Neural progenitor cell (in vitro differentiated cells): ENCODE results near the gene MSI2. TPM values are rescaled to one million over a fixed set of nuclear protein-coding genes. Genes with fewer than 3 reads are reported as not detected.

Experiments used
- DNase-seq: peaks from one replicate; pipeline ENCODE4 v3.0.0-alpha.2; 2016; ENCODE audit warnings: low spot score
- H2AFZ ChIP-seq: fragments of 200-600 bp; sonication (generic); replicated peaks from 2 replicates; pipeline ENCODE4 v1.6.1; 2016; ENCODE audit warnings: antibody characterized with exemption
- H3F3A ChIP-seq: fragments of 200-600 bp; sonication (generic); 2 replicates; pipeline ENCODE4 v1.6.1; 2016; ENCODE audit warnings: antibody characterized with exemption, low read depth
- H3K27ac ChIP-seq: fragments of 200-600 bp; sonication (generic); 2 replicates; pipeline ENCODE4 v1.5.1; 2016; ENCODE audit warnings: mild to moderate bottlenecking
- H3K27me3 ChIP-seq: fragments of 200-600 bp; sonication (generic); 2 replicates; pipeline ENCODE4 v1.6.1; 2016; ENCODE audit warnings: mild to moderate bottlenecking, moderate library complexity
- H3K36me3 ChIP-seq: fragments of 200-600 bp; sonication (generic); 2 replicates; pipeline ENCODE4 v1.5.1; 2016
- H3K4me1 ChIP-seq: fragments of 200-600 bp; sonication (generic); 2 replicates; pipeline ENCODE4 v1.6.1; 2016; ENCODE audit warnings: mixed run types
- H3K4me2 ChIP-seq: fragments of 200-600 bp; sonication (generic); 2 replicates; pipeline ENCODE4 v1.6.1; 2016
- H3K4me3 ChIP-seq: fragments of 200-600 bp; sonication (generic); 2 replicates; pipeline ENCODE4 v1.5.1; 2016
- H3K79me2 ChIP-seq: fragments of 200-600 bp; sonication (generic); 2 replicates; pipeline ENCODE4 v1.6.1; 2016; ENCODE audit warnings: low read depth
- H3K9ac ChIP-seq: fragments of 200-600 bp; sonication (generic); 2 replicates; pipeline ENCODE4 v1.6.1; 2016
- H3K9me3 ChIP-seq: fragments of 200-600 bp; sonication (generic); 2 replicates; pipeline ENCODE4 v1.5.1; 2016; ENCODE audit warnings: low read depth
- H4K20me1 ChIP-seq: fragments of 200-600 bp; sonication (generic); 2 replicates; pipeline ENCODE4 v1.6.1; 2016; ENCODE audit warnings: low read depth
- H3K27ac Mint-ChIP-seq: 3 replicates; pipeline ENCODE4 v1.8.0; 2021; ENCODE audit warnings: mixed read lengths
- H3K27me3 Mint-ChIP-seq: 2 replicates; pipeline ENCODE4 v1.8.0; 2022; ENCODE audit warnings: low read depth, mild to moderate bottlenecking, inconsistent platforms, moderate library complexity, mixed read lengths; ENCODE audit not compliant: insufficient read depth
- H3K36me3 Mint-ChIP-seq: 3 replicates; pipeline ENCODE4 v1.8.0; 2021; ENCODE audit warnings: mixed read lengths
- H3K4me1 Mint-ChIP-seq: 3 replicates; pipeline ENCODE4 v1.8.0; 2021; ENCODE audit warnings: mixed read lengths
- H3K4me3 Mint-ChIP-seq: 3 replicates; pipeline ENCODE4 v1.8.0; 2021; ENCODE audit warnings: mild to moderate bottlenecking, moderate library complexity, mixed read lengths
- H3K9me3 Mint-ChIP-seq: 3 replicates; pipeline ENCODE4 v1.8.0; 2020; ENCODE audit warnings: mixed read lengths
- CTCF ChIP-seq: fragments of 200-600 bp; sonication (generic); IDR thresholded peaks from 2 replicates; pipeline ENCODE4 v1.5.1; 2017; ENCODE audit warnings: antibody characterized with exemption, mild to moderate bottlenecking
- EZH2 ChIP-seq: fragments of 200-600 bp; sonication (generic); IDR thresholded peaks from 2 replicates; pipeline ENCODE4 v1.6.1; 2017; ENCODE audit warnings: antibody characterized with exemption, mild to moderate bottlenecking, moderate library complexity
- EZH2phosphoT487 ChIP-seq: fragments of 200-600 bp; sonication (generic); IDR thresholded peaks from 2 replicates; pipeline ENCODE4 v1.6.1; 2017; ENCODE audit warnings: antibody characterized with exemption
- total RNA-seq: library from RNA; depleted of rRNA; stranded (reverse); fragments of >200 nt; gene quantifications from 2 replicates; pipeline ENCODE4 v1.2.3, GENCODE V29; 2015; ENCODE audit warnings: low replicate concordance

Gene MSI2
- total RNA-seq, 1 donor from 2014 or later, result 96.9 TPM

DNA sequence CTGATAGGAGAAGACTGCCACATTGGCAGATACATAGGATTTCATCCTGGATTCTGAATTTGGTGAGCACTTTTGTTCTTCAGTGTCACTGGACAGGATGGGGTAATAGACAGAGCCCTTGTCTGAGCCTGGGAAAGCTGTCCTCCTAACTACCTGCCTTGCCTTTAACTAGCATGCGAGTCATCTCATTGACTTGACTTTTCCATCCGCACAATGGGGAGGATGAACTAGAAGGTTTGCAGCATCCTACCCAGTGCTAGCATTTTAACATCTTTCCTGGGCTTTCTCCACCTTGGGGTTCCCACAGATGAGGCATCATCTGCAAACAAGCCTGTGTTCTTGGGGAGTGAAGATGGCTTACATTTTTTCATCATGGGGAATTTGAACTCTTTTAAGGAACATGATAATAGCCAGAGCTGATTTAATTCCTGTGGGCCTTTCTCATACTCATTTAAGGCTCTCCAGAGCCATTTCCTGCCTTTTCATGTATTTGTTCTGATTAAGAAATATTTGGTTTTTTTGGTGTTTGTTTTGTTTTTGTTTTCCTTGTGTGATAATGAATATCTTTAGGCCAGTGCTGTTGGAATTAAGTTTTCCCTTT is 139.5 kb downstream of the MSI2 start:
- H3K9me3 ChIP-seq, result peaks cover 8% of the 10 kb centered on the region
- no peak overlapping the region for H2AFZ ChIP-seq
- Mint-ChIP-seq H3K27me3 (peaks cover 6% of the 10 kb centered on the region), H3K36me3 (peaks cover 55% of the 10 kb centered on the region), H3K9me3 (peaks cover 30% of the 10 kb centered on the region), H3K4me3 (no peak overlapping the region), H3K27ac (peak overlapping the region; percentile 91), H3K4me1 (peaks cover 58% of the 10 kb centered on the region)
- H3K4me3 ChIP-seq, result no peak overlapping the region
- H3K79me2 ChIP-seq, result peaks cover 100% of the 10 kb centered on the region
- peaks cover 34% of the 10 kb centered on the region for H3K4me1 ChIP-seq
- no peak overlapping the region for H3K9ac ChIP-seq
- no peak for DNase-seq
- TF ChIP-seq EZH2phosphoT487, result no peak
- no peak for TF ChIP-seq CTCF
- TF ChIP-seq EZH2, result no peak
- no peak overlapping the region for H3K4me2 ChIP-seq
- H4K20me1 ChIP-seq, result peaks cover 17% of the 10 kb centered on the region
- H3K27ac ChIP-seq, result no peak overlapping the region
- no peaks in the 10 kb centered on the region for H3K27me3 ChIP-seq
- H3K36me3 ChIP-seq, result no peaks in the 10 kb centered on the region
- H3F3A ChIP-seq, result peaks cover 10% of the 10 kb centered on the region

GRCh38 chr17:57396511-57396921 is 140.2 kb downstream of the MSI2 start:
- Mint-ChIP-seq H3K4me3 (no peak overlapping the region), H3K27me3 (peaks cover 6% of the 10 kb centered on the region)

DNA sequence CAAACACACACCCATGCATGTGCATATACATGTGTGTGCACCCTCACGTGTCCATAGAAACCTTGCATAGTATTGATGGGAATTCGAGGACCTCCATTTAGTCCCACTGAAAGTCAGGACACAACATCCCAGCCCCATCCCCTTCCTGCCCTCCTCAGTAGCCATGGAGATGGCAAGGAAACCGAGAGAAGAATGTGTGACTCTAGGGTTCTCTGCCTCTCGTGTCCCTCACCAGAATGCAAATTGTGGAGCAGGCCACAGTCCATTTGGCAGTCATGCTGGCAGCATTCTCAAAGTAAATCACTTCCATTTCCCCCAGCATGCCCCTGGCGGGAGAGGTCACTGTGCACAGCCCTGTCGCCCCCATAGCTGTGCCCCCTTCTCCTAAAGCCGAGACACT is 141.1 kb downstream of the MSI2 start:
- peaks cover 6% of the 10 kb centered on the region for H3K27me3 Mint-ChIP-seq
- Histone ChIP-seq H3F3A (no peaks in the 10 kb centered on the region), H3K9ac (no peak overlapping the region), H4K20me1 (peaks cover 21% of the 10 kb centered on the region), H3K36me3 (no peaks in the 10 kb centered on the region), H3K4me1 (peaks cover 38% of the 10 kb centered on the region), H3K4me2 (no peak overlapping the region), H3K4me3 (no peak overlapping the region), H3K79me2 (peaks cover 100% of the 10 kb centered on the region), H3K27ac (no peak overlapping the region), H3K9me3 (peaks cover 8% of the 10 kb centered on the region), H2AFZ (no peak overlapping the region), H3K27me3 (no peaks in the 10 kb centered on the region)
- TF ChIP-seq EZH2 (no peak), CTCF (no peak), EZH2phosphoT487 (no peak)
- H3K27ac Mint-ChIP-seq, result peak overlapping the region; percentile 12
- peaks cover 50% of the 10 kb centered on the region for H3K36me3 Mint-ChIP-seq
- DNase-seq, result no peak
- peaks cover 23% of the 10 kb centered on the region for H3K9me3 Mint-ChIP-seq
- peak overlapping the region; percentile 33 for H3K4me3 Mint-ChIP-seq
- peaks cover 67% of the 10 kb centered on the region for H3K4me1 Mint-ChIP-seq

More at GRCh38 chr17:57396511-57396921, 140.2 kb downstream of the MSI2 start:
- no peaks in the 10 kb centered on the region for H3K27me3 ChIP-seq
- H3F3A ChIP-seq, result peaks cover 3% of the 10 kb centered on the region
- Mint-ChIP-seq H3K4me1 (peaks cover 59% of the 10 kb centered on the region), H3K9me3 (peaks cover 24% of the 10 kb centered on the region), H3K36me3 (peaks cover 51% of the 10 kb centered on the region), H3K27ac (peak overlapping the region; percentile 91)
- TF ChIP-seq EZH2phosphoT487 (no peak), CTCF (no peak), EZH2 (no peak)
- H3K9me3 ChIP-seq, result peaks cover 8% of the 10 kb centered on the region
- H3K79me2 ChIP-seq, result peaks cover 100% of the 10 kb centered on the region
- H4K20me1 ChIP-seq, result peaks cover 15% of the 10 kb centered on the region
- H3K4me3 ChIP-seq, result no peak overlapping the region
- no peaks in the 10 kb centered on the region for H3K36me3 ChIP-seq
- peak overlapping the region; percentile 64 for H3K27ac ChIP-seq
- H2AFZ ChIP-seq, result no peak overlapping the region
- H3K4me1 ChIP-seq, result peaks cover 33% of the 10 kb centered on the region
- H3K9ac ChIP-seq, result no peak overlapping the region
- peak overlapping the region; percentile 6 for H3K4me2 ChIP-seq
- no peak for DNase-seq
